GM12801 (cell line): ENCODE data around the gene CISD3.

Experiments
- TF ChIP-seq, protein P1 (sequence below): IDR thresholded peaks from one replicate; pipeline ENCODE4 v1.5.1; 2011; ENCODE audit warnings: control low read depth; ENCODE audit not compliant: insufficient read length; ENCODE audit errors: extremely low read depth

Gene CISD3

DNA sequence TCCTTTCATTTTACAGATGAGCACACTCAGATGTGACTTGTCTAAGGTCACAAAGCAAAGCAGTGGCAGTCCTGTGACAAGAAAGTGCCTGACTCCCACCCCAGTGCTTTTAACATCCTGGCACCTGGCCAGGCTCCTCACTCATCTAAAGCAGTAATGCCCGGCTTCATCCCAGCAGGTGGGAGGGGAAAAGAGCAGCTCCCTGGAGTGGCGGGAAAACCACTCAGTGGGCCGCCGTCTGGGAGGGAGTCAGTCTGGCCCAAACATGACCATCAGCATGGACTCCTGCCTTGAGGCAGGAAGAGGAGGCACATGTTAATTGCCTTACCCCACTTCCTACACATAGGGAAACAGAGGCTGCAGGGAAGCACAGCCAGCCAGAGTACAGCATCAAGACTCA is 15.4 kb downstream of the CISD3 start:
- TF ChIP-seq, protein P1, sequence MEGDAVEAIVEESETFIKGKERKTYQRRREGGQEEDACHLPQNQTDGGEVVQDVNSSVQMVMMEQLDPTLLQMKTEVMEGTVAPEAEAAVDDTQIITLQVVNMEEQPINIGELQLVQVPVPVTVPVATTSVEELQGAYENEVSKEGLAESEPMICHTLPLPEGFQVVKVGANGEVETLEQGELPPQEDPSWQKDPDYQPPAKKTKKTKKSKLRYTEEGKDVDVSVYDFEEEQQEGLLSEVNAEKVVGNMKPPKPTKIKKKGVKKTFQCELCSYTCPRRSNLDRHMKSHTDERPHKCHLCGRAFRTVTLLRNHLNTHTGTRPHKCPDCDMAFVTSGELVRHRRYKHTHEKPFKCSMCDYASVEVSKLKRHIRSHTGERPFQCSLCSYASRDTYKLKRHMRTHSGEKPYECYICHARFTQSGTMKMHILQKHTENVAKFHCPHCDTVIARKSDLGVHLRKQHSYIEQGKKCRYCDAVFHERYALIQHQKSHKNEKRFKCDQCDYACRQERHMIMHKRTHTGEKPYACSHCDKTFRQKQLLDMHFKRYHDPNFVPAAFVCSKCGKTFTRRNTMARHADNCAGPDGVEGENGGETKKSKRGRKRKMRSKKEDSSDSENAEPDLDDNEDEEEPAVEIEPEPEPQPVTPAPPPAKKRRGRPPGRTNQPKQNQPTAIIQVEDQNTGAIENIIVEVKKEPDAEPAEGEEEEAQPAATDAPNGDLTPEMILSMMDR: no peak

DNA sequence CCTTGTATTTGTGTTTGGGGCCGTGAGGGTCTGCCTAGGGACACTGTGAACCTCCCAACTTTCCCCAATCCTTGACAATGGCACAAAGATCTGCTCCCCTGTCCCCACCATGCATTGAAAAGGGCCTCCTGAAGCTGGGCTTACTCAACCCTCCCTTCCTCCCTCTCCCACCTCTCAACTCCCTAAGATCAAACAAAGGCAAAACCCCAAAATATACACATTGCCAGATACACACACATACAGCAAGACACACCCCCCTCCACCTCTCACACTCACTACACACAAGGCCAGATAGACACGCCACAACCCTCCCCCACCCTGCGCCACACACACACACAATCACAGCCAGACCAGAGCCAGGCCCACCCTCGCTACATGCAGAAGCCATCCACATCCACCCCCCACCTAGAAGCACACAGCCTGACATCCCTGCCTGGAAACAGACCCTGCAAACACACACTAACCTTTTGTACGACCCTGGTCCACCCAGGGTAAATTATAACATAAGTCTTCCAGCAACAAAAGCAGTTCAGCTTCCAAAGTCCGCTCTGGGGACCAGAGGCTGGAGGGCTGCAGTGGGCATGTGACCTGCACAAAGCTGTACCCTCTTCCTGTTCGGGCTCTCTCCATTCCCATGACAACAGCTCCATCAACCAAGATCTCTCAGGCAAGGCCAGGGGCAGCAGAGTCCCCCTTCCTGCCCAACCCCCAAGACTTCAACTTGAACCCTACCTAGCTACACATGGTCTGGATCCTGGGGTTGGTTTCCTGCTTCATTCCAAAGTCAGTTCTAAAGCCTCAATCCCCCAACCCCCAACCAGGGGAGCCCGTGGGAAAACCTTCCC is 16.1 kb downstream of the CISD3 start:
- TF ChIP-seq, protein P1: no peak

DNA sequence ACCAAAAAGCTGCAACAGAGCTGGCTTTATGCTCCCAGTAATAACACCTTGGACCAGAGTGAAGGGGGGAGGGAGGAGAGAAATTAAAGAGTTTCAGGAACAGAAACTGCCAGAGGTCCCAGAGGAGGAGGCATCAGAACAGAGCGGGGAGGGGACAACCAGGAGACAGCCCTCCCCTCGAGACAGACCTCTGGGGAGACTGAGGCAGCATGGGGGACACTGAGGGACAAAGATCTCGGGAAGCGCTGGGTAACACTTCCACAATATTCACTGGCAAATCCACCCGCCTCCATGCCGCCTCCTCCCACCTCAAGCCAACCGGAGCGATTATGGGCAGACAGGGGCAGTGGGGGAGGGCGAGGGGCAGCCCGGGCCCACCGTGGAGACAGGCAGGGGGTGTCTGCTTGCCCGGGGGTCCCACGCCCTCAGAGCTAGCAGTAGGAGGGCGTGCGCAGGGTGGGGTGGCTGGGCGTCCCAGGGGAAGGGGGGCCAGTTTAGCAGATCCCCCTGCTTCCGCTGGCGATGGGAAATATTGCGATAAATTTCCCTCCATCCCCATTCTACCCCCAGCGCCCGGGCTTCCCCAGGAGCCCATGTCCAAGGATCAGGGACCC is 16.8 kb downstream of the CISD3 start:
- TF ChIP-seq, protein P1: no peak

DNA sequence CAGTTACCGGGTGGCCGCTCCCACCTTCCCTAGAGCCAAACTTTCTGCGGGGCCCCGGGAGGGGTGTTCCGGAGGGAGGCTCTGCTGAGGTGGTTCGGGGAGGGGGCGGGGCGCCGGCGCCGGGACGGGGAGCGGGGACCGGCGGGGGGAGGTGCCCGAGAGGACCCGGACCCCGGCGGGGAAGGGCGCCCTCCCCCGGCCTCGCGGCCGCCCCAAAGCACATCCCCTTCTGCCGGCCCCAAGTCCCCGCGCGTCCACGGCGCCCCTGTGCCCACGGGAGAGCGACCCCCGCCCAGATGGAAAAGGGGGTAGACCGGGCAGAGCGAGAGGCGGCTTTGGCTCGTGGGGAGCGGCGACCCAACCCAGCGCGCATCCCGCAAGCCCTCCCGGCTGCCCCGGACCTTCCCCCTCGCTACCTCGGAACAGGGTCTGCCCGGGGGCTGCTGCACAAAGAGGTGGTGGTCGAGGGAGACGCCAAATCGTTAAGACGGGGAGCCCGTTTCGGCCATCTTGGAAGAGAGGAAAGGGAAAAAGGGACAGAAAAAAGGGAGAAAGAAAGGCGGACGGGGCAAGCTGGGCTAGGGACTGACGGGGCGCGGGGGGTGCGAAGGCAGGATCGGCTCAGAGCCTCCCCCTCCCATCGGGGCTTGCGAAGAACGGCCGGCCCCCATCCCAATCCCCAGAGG is 17.5 kb downstream of the CISD3 start:
- TF ChIP-seq, protein P1: no peak

DNA sequence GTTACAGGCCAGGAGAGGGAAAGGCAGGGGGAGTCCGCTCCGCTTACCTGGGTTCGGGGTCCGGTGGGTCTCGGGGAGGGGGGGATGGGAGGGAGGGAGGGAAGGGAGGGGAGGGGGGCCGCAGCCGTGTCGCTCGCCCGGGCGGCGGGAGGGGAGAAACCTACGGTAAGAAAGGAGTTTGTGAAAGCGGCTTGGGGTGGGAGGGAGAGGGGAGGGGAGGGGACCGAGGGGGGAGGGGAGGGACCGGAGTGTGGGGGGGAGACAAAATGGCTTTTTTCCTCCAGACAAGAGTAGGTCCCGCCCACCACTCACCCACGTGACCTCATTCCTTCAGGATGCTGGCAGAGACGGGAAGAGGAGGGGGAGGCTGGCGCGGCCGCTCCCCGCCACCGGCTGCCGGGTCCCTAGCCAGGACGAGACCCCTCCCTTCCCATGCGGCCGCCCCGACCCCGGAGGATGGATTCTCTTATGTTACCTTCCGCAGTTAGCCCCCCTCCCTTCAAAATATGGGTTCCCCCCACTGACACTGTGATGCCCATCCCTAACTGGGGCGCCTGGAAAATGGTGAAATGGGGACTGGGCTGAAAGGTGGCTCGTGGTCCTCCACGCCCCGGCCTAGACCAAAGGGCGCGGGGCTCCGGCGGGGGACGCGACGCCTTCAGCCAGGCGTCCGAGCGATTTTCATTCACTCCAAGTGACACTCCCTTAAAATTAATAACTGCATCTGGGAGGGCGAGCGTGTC is 18.2 kb downstream of the CISD3 start, which contains the start of gene PCGF2:
TSS of gene PCGF2 (minus strand) at position 188 of the 743 bp plus-strand sequence. CDS start 7,934 bp downstream, outside the sequence.
- TF ChIP-seq, protein P1: no peak

DNA sequence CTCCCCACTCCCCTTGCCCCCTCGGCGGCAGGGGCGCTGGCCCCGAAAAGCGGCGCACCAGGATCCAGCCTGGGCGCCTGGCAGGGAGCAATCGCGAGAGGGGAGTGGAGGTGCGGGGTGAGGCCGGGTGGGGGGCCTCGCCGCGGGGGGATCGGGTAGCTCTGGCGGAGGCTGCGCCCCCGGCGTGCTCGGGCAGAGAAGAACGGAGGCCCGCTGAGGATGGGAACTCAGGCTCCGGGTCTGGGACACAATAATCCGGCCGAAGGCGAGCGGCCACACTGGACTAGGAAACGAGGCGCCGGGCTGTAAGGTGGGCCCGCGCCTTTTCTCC is 18.7 kb downstream of the CISD3 start:
- TF ChIP-seq, protein P1: no peak
